ENCODE data around the gene C1orf56. TPM values are rescaled to one million over a fixed set of nuclear protein-coding genes. Genes with fewer than 3 reads are reported as not detected.

C1orf56 gene, protein sequence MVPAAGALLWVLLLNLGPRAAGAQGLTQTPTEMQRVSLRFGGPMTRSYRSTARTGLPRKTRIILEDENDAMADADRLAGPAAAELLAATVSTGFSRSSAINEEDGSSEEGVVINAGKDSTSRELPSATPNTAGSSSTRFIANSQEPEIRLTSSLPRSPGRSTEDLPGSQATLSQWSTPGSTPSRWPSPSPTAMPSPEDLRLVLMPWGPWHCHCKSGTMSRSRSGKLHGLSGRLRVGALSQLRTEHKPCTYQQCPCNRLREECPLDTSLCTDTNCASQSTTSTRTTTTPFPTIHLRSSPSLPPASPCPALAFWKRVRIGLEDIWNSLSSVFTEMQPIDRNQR
- polyA plus RNA-seq, result 1 to 10 TPM in 3 of 4 donors, under 1 TPM in 1; 0.67 to 7.3 (median 3.7) TPM
- long read RNA-seq, donor 1, result 0 reads
- long read RNA-seq, donor 2, partial matches to known transcripts, result 28 of 30 reads
- long read RNA-seq, donor 2, other reads (novel, unspliced or antisense), result 0 of 30 reads
- long read RNA-seq, donor 3, transcript C1orf56-201 (2 exons, 2,096 nt), result major isoform, 5 of 5 reads
- long read RNA-seq, donor 3, partial matches to known transcripts, result 0 of 5 reads
- long read RNA-seq, donor 3, other reads (novel, unspliced or antisense), result 0 of 5 reads
- long read RNA-seq, donor 4, partial matches to known transcripts, result 0 of 1 reads
- long read RNA-seq, donor 4, other reads (novel, unspliced or antisense), result 0 of 1 reads
- long read RNA-seq, donor 5, partial matches to known transcripts, result 0 of 1 reads
- long read RNA-seq, donor 5, other reads (novel, unspliced or antisense), result 0 of 1 reads
- long read RNA-seq, donor 6, partial matches to known transcripts, result 0 of 3 reads
- long read RNA-seq, donor 6, other reads (novel, unspliced or antisense), result 0 of 3 reads
- long read RNA-seq, donor 7, result 0 reads
- long read RNA-seq, donor 8, partial matches to known transcripts, result 0 of 1 reads
- long read RNA-seq, donor 8, other reads (novel, unspliced or antisense), result 0 of 1 reads
- long read RNA-seq, donor 9, partial matches to known transcripts, result 0 of 1 reads
- long read RNA-seq, donor 9, other reads (novel, unspliced or antisense), result 0 of 1 reads
- long read RNA-seq, donor 10, transcript C1orf56-201 (2 exons, 2,096 nt), result major isoform, 7 of 81 reads
- long read RNA-seq, donor 10, partial matches to known transcripts, result 74 of 81 reads
- long read RNA-seq, donor 10, other reads (novel, unspliced or antisense), result 0 of 81 reads

GRCh38 chr1:151047591-151047924 is at the start of gene C1orf56:
Gene C1orf56 (plus strand): TSS chr1:151047751. CDS start chr1:151047848, 97 bp downstream.
- DNase-seq, result peak; percentile 58 to 87
- no peaks in the 10 kb centered on the region for H3K9me3 ChIP-seq (ENCODE audit: control insufficient read depth in 2 of 2, insufficient read depth in 1 of 2, low read depth in 1 of 2, low read length in 1 of 2)
- peaks cover under 1 to 10% (median 4%) of the 10 kb centered on the region in 3 donors for H3K36me3 ChIP-seq (ENCODE audit: control insufficient read depth in 3 of 3, insufficient read depth in 2 of 3, low read depth in 1 of 3, low read length in 3 of 3)
- peak within 1 kb of the TSS; percentile 12 to 87 (median 83) for H3K27ac ChIP-seq (ENCODE audit: low read depth in 1 of 3, low read length in 2 of 3)
- FAIRE-seq, result no peak
- H3K27me3 ChIP-seq (ENCODE audit: control insufficient read depth in 3 of 3, insufficient read depth in 3 of 3, low read length in 3 of 3), result no peaks in the 10 kb centered on the region
- H3K4me3 ChIP-seq (ENCODE audit: low read depth in 1 of 3, low read length in 3 of 3), result peak within 1 kb of the TSS; percentile 51 to 82 (median 62)
- 0 to 1% (median 1%) methylated on average over 21 to 29 of the region's 29 CpGs for WGBS, 3 donors
- H3K4me1 ChIP-seq (ENCODE audit: control insufficient read depth in 3 of 3, insufficient read depth in 2 of 3, low read depth in 1 of 3, low read length in 2 of 3), result peaks cover 0 to 10% (median 2%) of the 10 kb centered on the region in 3 donors

DNA sequence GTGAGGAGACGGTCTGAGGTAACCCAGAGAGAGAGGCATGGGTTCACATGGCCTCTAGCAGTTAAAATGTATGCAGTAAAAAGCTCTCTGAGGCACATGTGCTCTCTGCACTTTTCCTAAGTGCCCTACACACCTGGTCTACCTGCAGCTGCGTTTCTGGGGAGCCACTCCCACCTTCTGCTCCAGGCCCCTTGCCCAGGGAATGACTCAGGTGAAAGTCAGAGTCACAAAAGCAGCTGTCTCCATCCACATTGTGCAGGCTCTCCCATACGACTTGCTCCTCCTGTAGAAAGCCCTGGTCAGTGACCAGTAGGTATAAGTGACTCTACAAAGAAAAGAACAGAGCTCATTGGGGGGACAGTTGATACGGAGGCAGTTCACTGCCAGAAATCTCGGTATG is 49.6 kb upstream of the C1orf56 start:
- DNase-seq (no peak), FAIRE-seq (no peak)
- no peak overlapping the region for H3K27ac ChIP-seq (ENCODE audit: low read depth in 1 of 3, low read length in 2 of 3)
- WGBS, 3 donors, result 34 to 66% (median 46%) methylated on average over 5 of the region's 5 CpGs
- H3K9me3 ChIP-seq (ENCODE audit: control insufficient read depth in 2 of 2, insufficient read depth in 1 of 2, low read depth in 1 of 2, low read length in 1 of 2), result no peaks in the 10 kb centered on the region
- H3K36me3 ChIP-seq (ENCODE audit: control insufficient read depth in 3 of 3, insufficient read depth in 2 of 3, low read depth in 1 of 3, low read length in 3 of 3), result peaks cover 4 to 62% (median 7%) of the 10 kb centered on the region in 3 donors
- H3K4me3 ChIP-seq (ENCODE audit: low read depth in 1 of 3, low read length in 3 of 3), result no peak overlapping the region
- no peaks in the 10 kb centered on the region for H3K27me3 ChIP-seq (ENCODE audit: control insufficient read depth in 3 of 3, insufficient read depth in 3 of 3, low read length in 3 of 3)
- H3K4me1 ChIP-seq (ENCODE audit: control insufficient read depth in 3 of 3, insufficient read depth in 2 of 3, low read depth in 1 of 3, low read length in 2 of 3), result peaks cover 0 to 4% (median 0%) of the 10 kb centered on the region in 3 donors

- Histone ChIP-seq H3K9me3 (ENCODE audit: control insufficient read depth in 2 of 2, insufficient read depth in 1 of 2, low read depth in 1 of 2, low read length in 1 of 2) (no peaks in the 10 kb centered on the region), H3K36me3 (ENCODE audit: control insufficient read depth in 3 of 3, insufficient read depth in 2 of 3, low read depth in 1 of 3, low read length in 3 of 3) (peaks cover 4 to 64% (median 7%) of the 10 kb centered on the region in 3 donors), H3K27me3 (ENCODE audit: control insufficient read depth in 3 of 3, insufficient read depth in 3 of 3, low read length in 3 of 3) (no peaks in the 10 kb centered on the region), H3K4me1 (ENCODE audit: control insufficient read depth in 3 of 3, insufficient read depth in 2 of 3, low read depth in 1 of 3, low read length in 2 of 3) (peaks cover 0 to 8% (median 7%) of the 10 kb centered on the region in 3 donors), H3K27ac (ENCODE audit: low read depth in 1 of 3, low read length in 2 of 3) (no peak overlapping the region), H3K4me3 (ENCODE audit: low read depth in 1 of 3, low read length in 3 of 3) (no peak overlapping the region)
- 73 to 80% (median 78%) methylated on average over 17 of the region's 17 CpGs for WGBS, 3 donors
- DNase-seq (no peak), FAIRE-seq (no peak)
These were observed 48.4 kb upstream of the C1orf56 start for GRCh38 chr1:150999051-150999674.

DNA sequence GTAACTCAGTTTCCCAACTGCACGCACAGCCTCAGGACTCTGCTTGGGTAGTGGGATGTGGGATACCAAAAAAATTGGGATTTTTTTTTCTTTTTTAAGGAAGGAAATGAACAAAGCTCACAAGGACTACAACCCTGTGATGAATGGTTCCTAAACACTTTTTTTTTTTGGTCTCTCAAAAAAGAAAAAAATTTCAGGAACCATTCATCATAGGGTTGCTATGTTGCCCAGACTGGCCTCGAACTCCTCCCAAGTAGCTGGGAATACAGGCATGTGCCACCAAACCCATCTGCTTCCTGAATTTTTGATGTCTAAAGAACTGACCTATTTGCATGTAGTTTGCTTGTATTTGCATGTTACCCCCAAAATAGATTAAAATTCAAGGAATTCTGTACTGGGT is 47.6 kb upstream of the C1orf56 start:
- Histone ChIP-seq H3K36me3 (ENCODE audit: control insufficient read depth in 3 of 3, insufficient read depth in 2 of 3, low read depth in 1 of 3, low read length in 3 of 3) (peaks cover 4 to 63% (median 7%) of the 10 kb centered on the region in 3 donors), H3K9me3 (ENCODE audit: control insufficient read depth in 2 of 2, insufficient read depth in 1 of 2, low read depth in 1 of 2, low read length in 1 of 2) (no peaks in the 10 kb centered on the region), H3K27me3 (ENCODE audit: control insufficient read depth in 3 of 3, insufficient read depth in 3 of 3, low read length in 3 of 3) (no peaks in the 10 kb centered on the region), H3K27ac (ENCODE audit: low read depth in 1 of 3, low read length in 2 of 3) (no peak overlapping the region), H3K4me3 (ENCODE audit: low read depth in 1 of 3, low read length in 3 of 3) (no peak overlapping the region), H3K4me1 (ENCODE audit: control insufficient read depth in 3 of 3, insufficient read depth in 2 of 3, low read depth in 1 of 3, low read length in 2 of 3) (peaks cover 0 to 12% (median 7%) of the 10 kb centered on the region in 3 donors)
- 90 to 100% (median 91%) methylated on average over 2 of the region's 2 CpGs for WGBS, 3 donors
- DNase-seq, result no peak
- no peak for FAIRE-seq

DNA sequence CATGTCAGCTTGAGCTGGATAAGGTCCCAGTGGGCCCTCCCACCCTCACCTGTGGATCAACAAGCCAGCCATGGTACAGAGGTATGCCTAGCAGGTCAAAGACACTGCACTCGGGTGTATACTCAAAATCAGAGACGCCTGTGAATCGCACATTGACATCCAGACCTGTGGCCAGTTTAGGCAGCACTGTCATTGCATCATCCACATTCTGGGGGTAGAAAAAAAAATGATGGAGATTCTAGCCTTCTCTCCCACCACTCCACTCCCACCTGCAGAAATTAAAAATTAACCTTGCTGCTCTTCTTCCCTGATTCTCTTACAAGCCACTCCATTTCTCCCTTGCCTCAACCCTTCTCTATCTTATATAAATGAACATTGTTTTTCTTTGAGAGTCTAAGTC is 47.1 kb upstream of the C1orf56 start:
- no peak overlapping the region for H3K4me3 ChIP-seq (ENCODE audit: low read depth in 1 of 3, low read length in 3 of 3)
- H3K27me3 ChIP-seq (ENCODE audit: control insufficient read depth in 3 of 3, insufficient read depth in 3 of 3, low read length in 3 of 3), result no peaks in the 10 kb centered on the region
- no peak overlapping the region for H3K27ac ChIP-seq (ENCODE audit: low read depth in 1 of 3, low read length in 2 of 3)
- no peaks in the 10 kb centered on the region for H3K9me3 ChIP-seq (ENCODE audit: control insufficient read depth in 2 of 2, insufficient read depth in 1 of 2, low read depth in 1 of 2, low read length in 1 of 2)
- WGBS, 3 donors, result 88 to 96% (median 93%) methylated on average over 3 of the region's 3 CpGs
- DNase-seq (no peak), FAIRE-seq (no peak)
- peaks cover 4 to 60% (median 7%) of the 10 kb centered on the region in 3 donors for H3K36me3 ChIP-seq (ENCODE audit: control insufficient read depth in 3 of 3, insufficient read depth in 2 of 3, low read depth in 1 of 3, low read length in 3 of 3)
- peaks cover 0 to 16% (median 7%) of the 10 kb centered on the region in 3 donors for H3K4me1 ChIP-seq (ENCODE audit: control insufficient read depth in 3 of 3, insufficient read depth in 2 of 3, low read depth in 1 of 3, low read length in 2 of 3)

- FAIRE-seq, result no peak
- WGBS, 3 donors, result 70 to 83% (median 76%) methylated on average over 4 of the region's 4 CpGs
- Histone ChIP-seq H3K27ac (ENCODE audit: low read depth in 1 of 3, low read length in 2 of 3) (no peak overlapping the region), H3K9me3 (ENCODE audit: control insufficient read depth in 2 of 2, insufficient read depth in 1 of 2, low read depth in 1 of 2, low read length in 1 of 2) (no peaks in the 10 kb centered on the region), H3K36me3 (ENCODE audit: control insufficient read depth in 3 of 3, insufficient read depth in 2 of 3, low read depth in 1 of 3, low read length in 3 of 3) (peaks cover 4 to 59% (median 7%) of the 10 kb centered on the region in 3 donors), H3K4me3 (ENCODE audit: low read depth in 1 of 3, low read length in 3 of 3) (no peak overlapping the region), H3K27me3 (ENCODE audit: control insufficient read depth in 3 of 3, insufficient read depth in 3 of 3, low read length in 3 of 3) (no peaks in the 10 kb centered on the region), H3K4me1 (ENCODE audit: control insufficient read depth in 3 of 3, insufficient read depth in 2 of 3, low read depth in 1 of 3, low read length in 2 of 3) (peaks cover 0 to 20% (median 7%) of the 10 kb centered on the region in 3 donors)
- DNase-seq, result no peak
These were observed 45.9 kb upstream of the C1orf56 start for GRCh38 chr1:151001602-151002001.

DNA sequence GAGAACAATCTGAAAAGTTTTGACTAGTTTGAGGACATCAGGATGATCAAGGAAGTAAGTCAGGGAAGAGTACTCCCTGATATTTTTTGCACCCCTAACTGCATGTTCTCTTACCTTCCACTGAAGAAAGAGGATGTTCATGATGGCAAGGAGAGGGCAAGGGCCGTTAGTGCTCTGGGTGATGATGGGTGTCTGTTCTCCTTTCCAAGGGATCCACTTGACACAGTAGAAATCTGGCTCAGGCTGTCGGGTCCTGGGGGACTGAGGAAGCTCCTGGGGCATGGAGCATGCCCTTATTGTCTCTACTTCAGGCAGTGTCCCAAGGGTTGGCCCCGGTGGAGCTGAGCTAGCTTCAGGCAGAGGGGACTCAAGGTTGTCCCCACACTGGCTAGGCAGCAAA is 45.5 kb upstream of the C1orf56 start:
- H3K36me3 ChIP-seq (ENCODE audit: control insufficient read depth in 3 of 3, insufficient read depth in 2 of 3, low read depth in 1 of 3, low read length in 3 of 3), result peaks cover 4 to 55% (median 7%) of the 10 kb centered on the region in 3 donors
- FAIRE-seq (no peak), DNase-seq (no peak)
- H3K27me3 ChIP-seq (ENCODE audit: control insufficient read depth in 3 of 3, insufficient read depth in 3 of 3, low read length in 3 of 3), result no peaks in the 10 kb centered on the region
- H3K9me3 ChIP-seq (ENCODE audit: control insufficient read depth in 2 of 2, insufficient read depth in 1 of 2, low read depth in 1 of 2, low read length in 1 of 2), result no peaks in the 10 kb centered on the region
- WGBS, 3 donors, result 83 to 92% (median 86%) methylated on average over 3 of the region's 3 CpGs
- no peak overlapping the region for H3K4me3 ChIP-seq (ENCODE audit: low read depth in 1 of 3, low read length in 3 of 3)
- peaks cover 0 to 23% (median 7%) of the 10 kb centered on the region in 3 donors for H3K4me1 ChIP-seq (ENCODE audit: control insufficient read depth in 3 of 3, insufficient read depth in 2 of 3, low read depth in 1 of 3, low read length in 2 of 3)
- H3K27ac ChIP-seq (ENCODE audit: low read depth in 1 of 3, low read length in 2 of 3), result no peak overlapping the region
